Measurements from ENCODE around the gene PDE2A. TPM values are rescaled to one million over a fixed set of nuclear protein-coding genes. Genes with fewer than 3 reads are reported as not detected.

The PDE2A gene
- total and polyA plus RNA-seq, 2 donors (not counting 3 experiments of a cell fraction or from before 2014, with no cell fraction given): 14.8 to 16.8 TPM

DNA sequence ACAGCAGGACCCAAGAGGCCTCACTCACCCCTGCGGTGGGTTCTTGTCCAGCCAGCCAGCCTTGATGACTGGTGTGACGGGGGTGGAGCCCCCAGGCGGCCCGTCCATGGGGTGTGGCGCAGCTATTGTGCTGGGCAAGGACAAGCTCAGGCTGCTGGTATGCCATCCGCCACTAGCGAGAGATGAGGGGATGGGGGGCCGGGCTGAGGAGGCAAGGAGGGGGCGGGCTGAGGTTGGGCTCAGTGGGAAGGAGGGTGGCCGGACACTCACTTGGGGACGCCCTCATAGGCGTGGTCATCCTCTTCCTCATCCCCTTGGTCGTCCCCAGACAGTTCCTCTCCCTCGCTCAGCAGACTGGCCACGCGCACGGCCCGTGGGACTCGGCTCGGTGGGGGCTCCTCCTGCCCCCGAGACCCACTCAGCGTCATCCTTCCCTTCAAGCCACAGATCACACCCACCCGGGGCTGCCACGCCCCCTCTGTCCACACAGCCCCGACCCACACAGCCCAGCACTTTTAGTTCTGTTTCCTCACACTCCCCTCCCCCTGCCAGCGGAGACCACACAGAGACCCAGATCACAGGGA lies 38.0 kb upstream of the PDE2A start:
- no peak for DNase-seq (ENCODE audit: low read depth, low spot score)
- Histone ChIP-seq H3K9me3 (replicated peaks; ENCODE audit: control insufficient read depth, insufficient read depth, low read length) (no peaks in the 10 kb centered on the region), H2AFZ (ENCODE audit: low read depth, low read length) (no peak overlapping the region), H3K4me3 (replicated peaks in 1 of 3; ENCODE audit: insufficient read depth in 1 of 3, low read depth in 1 of 3, low read length in 3 of 3) (no peak overlapping the region), H3K9ac (replicated peaks; ENCODE audit: extremely low read depth, insufficient read depth, low read length) (no peak overlapping the region), H3K9me1 (replicated peaks; ENCODE audit: control insufficient read depth, extremely low read depth, insufficient read depth, low read length) (no peaks in the 10 kb centered on the region), H3K27me3 (ENCODE audit: control insufficient read depth in 2 of 2, insufficient read depth in 2 of 2, low read length in 2 of 2) (no peaks in the 10 kb centered on the region), H3K4me2 (ENCODE audit: insufficient read depth, low read length) (no peak overlapping the region), H3K36me3 (ENCODE audit: control insufficient read depth in 2 of 2, extremely low read depth in 1 of 2, insufficient read depth in 2 of 2, low read length in 2 of 2) (peaks cover 0 to 31% of the 10 kb centered on the region in 2 experiments), H3K27ac (ENCODE audit: insufficient read depth, low read depth, low read length) (no peak overlapping the region), H3K79me2 (ENCODE audit: control insufficient read depth, insufficient read depth, low read length) (no peaks in the 10 kb centered on the region), H4K20me1 (replicated peaks; ENCODE audit: control insufficient read depth, extremely low read depth, insufficient read depth, low read length) (no peaks in the 10 kb centered on the region), H3K4me1 (ENCODE audit: control insufficient read depth, extremely low read depth, insufficient read depth, low read length) (no peaks in the 10 kb centered on the region)
- intact Hi-C loops (cut with micrococcal nuclease): no loop called here
- dilution Hi-C loops (cut with MboI; ENCODE audit: extremely low pct_ligation_motif_present, low sequenced_read_pairs): no loop called here
- ChIA-PET CTCF (no interaction called here), POLR2A (no interaction called here)
- TF ChIP-seq EZH2 (IDR thresholded peaks at IDR 0.05; ENCODE audit: borderline replicate concordance, low read depth, low read length, severe bottlenecking) (no peak), JUN (IDR thresholded peaks at IDR 0.05; ENCODE audit: borderline replicate concordance, insufficient read depth, insufficient read length, low read depth) (no peak), CTCF (IDR thresholded peaks at IDR 0.05; ENCODE audit: extremely low read depth in 1 of 2, insufficient read depth in 1 of 2, low read depth in 1 of 2, low read length in 2 of 2) (no peak), FOS (IDR thresholded peaks at IDR 0.05; ENCODE audit: borderline replicate concordance, insufficient read depth, low read length) (no peak), MYC (IDR thresholded peaks at IDR 0.05; ENCODE audit: low read depth, low read length) (no peak), GATA2 (IDR thresholded peaks at IDR 0.05; ENCODE audit: insufficient read depth, insufficient read length, low read depth, low read length) (no peak), POLR2AphosphoS5 (IDR thresholded peaks at IDR 0.05; ENCODE audit: insufficient read depth, low read depth, low read length) (no peak), POLR2A (IDR thresholded peaks at IDR 0.05; ENCODE audit: low read depth, low read length) (no peak)
- TF ChIP-seq, protein P1, sequence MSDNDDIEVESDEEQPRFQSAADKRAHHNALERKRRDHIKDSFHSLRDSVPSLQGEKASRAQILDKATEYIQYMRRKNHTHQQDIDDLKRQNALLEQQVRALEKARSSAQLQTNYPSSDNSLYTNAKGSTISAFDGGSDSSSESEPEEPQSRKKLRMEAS (IDR thresholded peaks at IDR 0.05; ENCODE audit: insufficient read depth, insufficient read length): no peak
- BruUV-seq (replicated peaks): no TSS peak
- no peak for FAIRE-seq

Measured in endothelial cell of umbilical vein (primary cell).